CD14-positive monocyte (primary cell): ENCODE measurements around the gene RHCG. TPM values are rescaled to one million over a fixed set of nuclear protein-coding genes. Genes with fewer than 3 reads are reported as not detected.

Source experiments
- DNase-seq, 3 donors: peaks; one replicate each; pipeline ENCODE4 v3.0.0-alpha.2; 2011 to 2022
- H2AFZ ChIP-seq: 2 replicates; pipeline ENCODE4 v1.6.0; 2012; ENCODE audit warnings: mild to moderate bottlenecking, low read depth, low read length, inconsistent platforms; ENCODE audit not compliant: insufficient read depth, poor library complexity, severe bottlenecking
- H3K27ac ChIP-seq, 2 donors: 1 replicate in 1 of 2; 2 replicates in 1 of 2; pipeline ENCODE4 v1.5.1; 2012 to 2013; ENCODE audit warnings: low read length in 2 of 2, control low read depth in 1 of 2, inconsistent platforms in 1 of 2, low read depth in 1 of 2, mild to moderate bottlenecking in 1 of 2
- H3K27me3 ChIP-seq, 2 donors: one replicate each; pipeline versions ENCODE4 v1.6.0 to v1.6.1; 2011 to 2013; ENCODE audit warnings: low read length in 2 of 2; ENCODE audit not compliant: control insufficient read depth in 2 of 2, insufficient read depth in 2 of 2
- H3K36me3 ChIP-seq, 2 donors: replicated peaks in 1 of 2; 1 replicate in 1 of 2; 2 replicates in 1 of 2; pipeline versions ENCODE4 v1.5.1 to v1.6.1; 2012 to 2013; ENCODE audit warnings: low read length in 2 of 2, control low read depth in 1 of 2, inconsistent platforms in 1 of 2, mild to moderate bottlenecking in 1 of 2; ENCODE audit not compliant: insufficient read depth in 2 of 2, control insufficient read depth in 1 of 2
- H3K4me1 ChIP-seq, 2 donors: 1 replicate in 1 of 2; 2 replicates in 1 of 2; pipeline versions ENCODE4 v1.5.1 to v1.6.1; 2012 to 2013; ENCODE audit warnings: low read length in 2 of 2, control low read depth in 1 of 2, inconsistent platforms in 1 of 2, mild to moderate bottlenecking in 1 of 2, moderate library complexity in 1 of 2; ENCODE audit not compliant: insufficient read depth in 2 of 2, control insufficient read depth in 1 of 2
- H3K4me2 ChIP-seq: replicated peaks from 2 replicates; pipeline ENCODE3; 2012; ENCODE audit warnings: low read length, moderate library complexity, mild to moderate bottlenecking; ENCODE audit not compliant: poor library complexity, severe bottlenecking; ENCODE audit errors: extremely low read depth
- H3K4me3 ChIP-seq, 3 experiments: fragments of 200-600 bp in 1 of 3; sonication (generic) in 1 of 3; replicated peaks in 1 of 3; 1 replicate in 2 of 3; 2 replicates in 1 of 3; pipeline ENCODE4 v1.5.1; 2011 to 2013; ENCODE audit warnings: low read length in 3 of 3, mild to moderate bottlenecking in 3 of 3, control low read depth in 2 of 3, low read depth in 2 of 3, inconsistent platforms in 1 of 3, moderate library complexity in 1 of 3
- H3K79me2 ChIP-seq: 2 replicates; pipeline ENCODE4 v1.6.0; 2012; ENCODE audit warnings: mild to moderate bottlenecking, control low read depth, inconsistent platforms, low read length, moderate library complexity; ENCODE audit not compliant: insufficient read depth
- H3K9ac ChIP-seq: 2 replicates; pipeline ENCODE4 v1.6.0; 2017; ENCODE audit warnings: low read length, mild to moderate bottlenecking; ENCODE audit not compliant: insufficient read depth, poor library complexity, severe bottlenecking
- H3K9me3 ChIP-seq, 2 donors: replicated peaks in 1 of 2; 1 replicate in 1 of 2; 2 replicates in 1 of 2; pipeline versions ENCODE4 v1.5.1 to v1.6.1; 2012 to 2013; ENCODE audit warnings: low read length in 2 of 2, control low read depth in 1 of 2; ENCODE audit not compliant: control insufficient read depth in 1 of 2, insufficient read depth in 1 of 2
- H4K20me1 ChIP-seq: 2 replicates; pipeline ENCODE4 v1.6.0; 2012; ENCODE audit warnings: mild to moderate bottlenecking, low read length, control low read depth, moderate library complexity; ENCODE audit not compliant: insufficient read depth
- H3K27ac Mint-ChIP-seq, 7 donors: one replicate each; pipeline ENCODE4 v1.8.0; 2020; ENCODE audit warnings: mild to moderate bottlenecking in 7 of 7, mixed read lengths in 7 of 7, moderate library complexity in 6 of 7, inconsistent platforms in 2 of 7
- H3K27me3 Mint-ChIP-seq, 3 donors: one replicate each; pipeline ENCODE4 v1.8.0; 2021 to 2022; ENCODE audit warnings: low read depth in 3 of 3, mild to moderate bottlenecking in 3 of 3, mixed read lengths in 3 of 3, moderate library complexity in 3 of 3, inconsistent platforms in 1 of 3
- H3K36me3 Mint-ChIP-seq, 2 donors: one replicate each; pipeline ENCODE4 v1.8.0; 2020; ENCODE audit warnings: mixed read lengths in 2 of 2, inconsistent platforms in 1 of 2, mild to moderate bottlenecking in 1 of 2
- H3K4me1 Mint-ChIP-seq: one replicate; pipeline ENCODE4 v1.8.0; 2020; ENCODE audit warnings: mild to moderate bottlenecking, mixed read lengths
- H3K4me3 Mint-ChIP-seq, 2 donors: one replicate each; pipeline ENCODE4 v1.8.0; 2020; ENCODE audit warnings: mild to moderate bottlenecking in 2 of 2, mixed read lengths in 2 of 2, moderate library complexity in 1 of 2
- H3K9me3 Mint-ChIP-seq, 7 donors: one replicate each; pipeline ENCODE4 v1.8.0; 2020 to 2022; ENCODE audit warnings: mixed read lengths in 7 of 7, mild to moderate bottlenecking in 6 of 7, moderate library complexity in 6 of 7, inconsistent platforms in 2 of 7
- CTCF ChIP-seq: fragments of 200-600 bp; IDR thresholded peaks from one replicate; pipeline ENCODE4 v1.8.0; 2022; ENCODE audit warnings: antibody characterized with exemption, mild to moderate bottlenecking
- WGBS: methylation state at CpG from one replicate; pipeline ENCODE4 v1.1.5; 2013; ENCODE audit warnings: missing lambda C conversion rate; ENCODE audit not compliant: insufficient coverage; 5-methylcytosine and 5-hydroxymethylcytosine counted together
- intact Hi-C, 2 donors: fragments of 100-400 bp; cut with micrococcal nuclease; formaldehyde crosslinking; loops; one replicate each; pipeline versions ENCODE4 v1.15.0 to v1.15.1; 2023
- polyA plus RNA-seq, 3 donors: library from polyadenylated mRNA; depleted of rRNA in 1 of 3; unstranded in 2 of 3; stranded (reverse) in 1 of 3; fragments of 300-500 nt in 2 of 3; fragments of >200 nt in 1 of 3; fragmentation: Illumina TruSeq in 2 of 3; gene quantifications; 1 replicate in 2 of 3; 2 replicates in 1 of 3; pipeline ENCODE4 v1.2.3, GENCODE V29; 2012 to 2021

Gene RHCG
- polyA plus RNA-seq, 3 donors, result not detected

GRCh38 chr15:89461386-89461785 is 35.0 kb downstream of the RHCG start:
- no peak overlapping the region for H3K4me3 ChIP-seq
- no peaks in the 10 kb centered on the region for H4K20me1 ChIP-seq
- H3K27ac Mint-ChIP-seq, result no peak overlapping the region
- DNase-seq, result no peak
- no peaks in the 10 kb centered on the region for H3K36me3 ChIP-seq
- H3K4me2 ChIP-seq, result no peak overlapping the region
- peaks cover 10 to 20% (median 11%) of the 10 kb centered on the region in 3 donors for H3K27me3 Mint-ChIP-seq
- H2AFZ ChIP-seq, result peak overlapping the region; percentile 42
- no peaks in the 10 kb centered on the region for H3K27me3 ChIP-seq
- peaks cover 3% of the 10 kb centered on the region for H3K4me1 Mint-ChIP-seq
- 92% methylated on average over 4 of the region's 4 CpGs for whole genome bisulfite sequencing
- TF ChIP-seq CTCF, result no peak
- H3K36me3 Mint-ChIP-seq, result no peaks in the 10 kb centered on the region
- H3K4me1 ChIP-seq, result no peaks in the 10 kb centered on the region
- peaks cover 5 to 13% (median 7%) of the 10 kb centered on the region in 7 donors for H3K9me3 Mint-ChIP-seq
- H3K27ac ChIP-seq, result no peak overlapping the region
- no peak overlapping the region for H3K4me3 Mint-ChIP-seq
- intact Hi-C loops, result no loop called here
- no peak overlapping the region for H3K9ac ChIP-seq
- H3K9me3 ChIP-seq, result peaks cover 5 to 9% of the 10 kb centered on the region in 2 donors
- no peaks in the 10 kb centered on the region for H3K79me2 ChIP-seq

- Mint-ChIP-seq H3K36me3 (no peaks in the 10 kb centered on the region), H3K9me3 (peaks cover 6 to 16% (median 9%) of the 10 kb centered on the region in 7 donors), H3K4me3 (no peak overlapping the region), H3K4me1 (peaks cover 3% of the 10 kb centered on the region), H3K27ac (no peak overlapping the region), H3K27me3 (peaks cover 10 to 24% (median 11%) of the 10 kb centered on the region in 3 donors)
- no peak overlapping the region for H3K9ac ChIP-seq
- H3K4me1 ChIP-seq, result no peaks in the 10 kb centered on the region
- H3K27ac ChIP-seq, result no peak overlapping the region
- no peak overlapping the region for H3K4me3 ChIP-seq
- TF ChIP-seq CTCF, result no peak
- H3K36me3 ChIP-seq, result no peaks in the 10 kb centered on the region
- peaks cover 6 to 9% of the 10 kb centered on the region in 2 donors for H3K9me3 ChIP-seq
- WGBS, result 100% methylated on average over 1 of the region's 2 CpGs
- intact Hi-C loops, result no loop called here
- H3K79me2 ChIP-seq, result no peaks in the 10 kb centered on the region
- no peaks in the 10 kb centered on the region for H4K20me1 ChIP-seq
- H2AFZ ChIP-seq, result no peak overlapping the region
- no peak for DNase-seq
- H3K4me2 ChIP-seq, result no peak overlapping the region
- no peaks in the 10 kb centered on the region for H3K27me3 ChIP-seq
These were observed 36.3 kb downstream of the RHCG start for GRCh38 chr15:89460048-89460447.
